DOHH2 (cell line): ENCODE results near the gene PKD1.

Source experiments
- H3F3A ChIP-seq: fragments of 200-600 bp; sonication (generic), shearing (Covaris generic); 2 replicates; pipeline ENCODE4 v1.6.0; 2016; ENCODE audit warnings: antibody characterized with exemption, mild to moderate bottlenecking; ENCODE audit not compliant: control insufficient read depth, insufficient read depth
- H3K27ac ChIP-seq: fragments of 200-600 bp; sonication (generic); 2 replicates; pipeline ENCODE4 v1.5.1; 2014; ENCODE audit warnings: low read depth, mild to moderate bottlenecking, low read length, moderate library complexity
- H3K27me3 ChIP-seq: fragments of 200-600 bp; sonication (generic); 2 replicates; pipeline ENCODE4 v1.6.1; 2014; ENCODE audit warnings: mild to moderate bottlenecking, low read length, mixed read lengths; ENCODE audit not compliant: control insufficient read depth
- H3K36me3 ChIP-seq: fragments of 200-600 bp; sonication (generic); 2 replicates; pipeline ENCODE4 v1.6.1; 2014; ENCODE audit warnings: mild to moderate bottlenecking, low read length, moderate library complexity, mixed read lengths; ENCODE audit not compliant: control insufficient read depth
- H3K4me1 ChIP-seq: fragments of 200-600 bp; sonication (generic); 2 replicates; pipeline ENCODE4 v1.6.1; 2014; ENCODE audit warnings: mild to moderate bottlenecking, low read length, mixed read lengths; ENCODE audit not compliant: control insufficient read depth
- H3K4me2 ChIP-seq: fragments of 200-600 bp; sonication (generic); 2 replicates; pipeline ENCODE4 v1.6.0; 2014; ENCODE audit warnings: mild to moderate bottlenecking, low read length, moderate library complexity
- H3K4me3 ChIP-seq: fragments of 200-600 bp; sonication (generic); 2 replicates; pipeline ENCODE4 v1.5.1; 2014; ENCODE audit warnings: mild to moderate bottlenecking, low read length, mixed read lengths
- H3K79me2 ChIP-seq: fragments of 200-600 bp; sonication (generic); 2 replicates; pipeline ENCODE4 v1.6.1; 2014; ENCODE audit warnings: mild to moderate bottlenecking, low read length, mixed read lengths; ENCODE audit not compliant: control insufficient read depth
- H3K9me2 ChIP-seq: fragments of 200-600 bp; sonication (generic); replicated peaks from 2 replicates; pipeline ENCODE4 v1.6.1; 2014; ENCODE audit warnings: mild to moderate bottlenecking, low read length, mixed read lengths; ENCODE audit not compliant: control insufficient read depth
- H3K9me3 ChIP-seq: fragments of 200-600 bp; sonication (generic); 2 replicates; pipeline ENCODE4 v1.6.1; 2014; ENCODE audit warnings: antibody characterized with exemption, low read length, mixed read lengths; ENCODE audit not compliant: control insufficient read depth, insufficient read depth
- H4K20me1 ChIP-seq: fragments of 200-600 bp; sonication (generic); 2 replicates; pipeline ENCODE4 v1.6.0; 2014; ENCODE audit warnings: low read depth, mild to moderate bottlenecking, antibody characterized with exemption, low read length, moderate library complexity; ENCODE audit not compliant: control insufficient read depth, insufficient read depth
- CTCF ChIP-seq: fragments of 200-600 bp; sonication (generic); IDR thresholded peaks from one replicate; pipeline ENCODE4 v1.5.1; 2014; ENCODE audit warnings: antibody characterized with exemption, mild to moderate bottlenecking, low read depth, low read length; ENCODE audit not compliant: poor library complexity, severe bottlenecking
- EZH2phosphoT487 ChIP-seq: fragments of 200-600 bp; sonication (generic); IDR thresholded peaks from 2 replicates; pipeline ENCODE4 v1.6.1; 2017; ENCODE audit warnings: borderline replicate concordance, mild to moderate bottlenecking, antibody characterized with exemption, low read length, moderate library complexity, mixed read lengths

The PKD1 gene

GRCh38 chr16:2083876-2084780 lies 51.6 kb downstream of the PKD1 start:
- no peaks in the 10 kb centered on the region for H3K79me2 ChIP-seq
- no peak overlapping the region for H3K4me3 ChIP-seq
- no peaks in the 10 kb centered on the region for H4K20me1 ChIP-seq
- TF ChIP-seq EZH2phosphoT487 (no peak), CTCF (no peak)
- H3K4me1 ChIP-seq = peaks cover 6% of the 10 kb centered on the region
- H3K27me3 ChIP-seq = no peaks in the 10 kb centered on the region
- H3K9me2 ChIP-seq = no peaks in the 10 kb centered on the region
- H3K36me3 ChIP-seq = peaks cover 27% of the 10 kb centered on the region
- no peaks in the 10 kb centered on the region for H3F3A ChIP-seq
- no peak overlapping the region for H3K27ac ChIP-seq
- H3K4me2 ChIP-seq = no peak overlapping the region
- H3K9me3 ChIP-seq = no peaks in the 10 kb centered on the region

GRCh38 chr16:2083409-2083808 lies 52.3 kb downstream of the PKD1 start:
- H3K4me1 ChIP-seq = peaks cover 6% of the 10 kb centered on the region
- H3K9me3 ChIP-seq = no peaks in the 10 kb centered on the region
- H3K27ac ChIP-seq = no peak overlapping the region
- H3K4me3 ChIP-seq = no peak overlapping the region
- no peak for TF ChIP-seq CTCF
- TF ChIP-seq EZH2phosphoT487 = no peak
- no peaks in the 10 kb centered on the region for H3K9me2 ChIP-seq
- no peaks in the 10 kb centered on the region for H3K27me3 ChIP-seq
- peaks cover 22% of the 10 kb centered on the region for H3K36me3 ChIP-seq
- H3F3A ChIP-seq = no peaks in the 10 kb centered on the region
- H3K79me2 ChIP-seq = no peaks in the 10 kb centered on the region
- H3K4me2 ChIP-seq = no peak overlapping the region
- H4K20me1 ChIP-seq = no peaks in the 10 kb centered on the region

GRCh38 chr16:2082983-2083364 lies 52.7 kb downstream of the PKD1 start:
- peaks cover 6% of the 10 kb centered on the region for H3K4me1 ChIP-seq
- no peak overlapping the region for H3K4me3 ChIP-seq
- no peaks in the 10 kb centered on the region for H3K79me2 ChIP-seq
- TF ChIP-seq CTCF = no peak
- no peak for TF ChIP-seq EZH2phosphoT487
- H4K20me1 ChIP-seq = no peaks in the 10 kb centered on the region
- H3K9me3 ChIP-seq = no peaks in the 10 kb centered on the region
- no peaks in the 10 kb centered on the region for H3F3A ChIP-seq
- peaks cover 22% of the 10 kb centered on the region for H3K36me3 ChIP-seq
- no peaks in the 10 kb centered on the region for H3K27me3 ChIP-seq
- H3K9me2 ChIP-seq = no peaks in the 10 kb centered on the region
- no peak overlapping the region for H3K27ac ChIP-seq
- no peak overlapping the region for H3K4me2 ChIP-seq
